Panc1 (cell line): ENCODE results near the gene ECHDC3.

Experiments used
- CTCF ChIP-seq: fragments of 450-650 bp; IDR thresholded peaks from 2 replicates; pipeline ENCODE4 v1.5.1; 2017; ENCODE audit warnings: mild to moderate bottlenecking
- POLR2AphosphoS5 ChIP-seq: IDR thresholded peaks from 2 replicates; pipeline ENCODE4 v1.6.1; 2012; ENCODE audit warnings: mild to moderate bottlenecking, low read depth, low read length, moderate library complexity
- SIN3A ChIP-seq: IDR thresholded peaks from 2 replicates; pipeline ENCODE4 v1.6.1; 2012; ENCODE audit warnings: low read depth, mild to moderate bottlenecking, low read length, moderate library complexity, borderline replicate concordance; ENCODE audit not compliant: insufficient read depth

- no peak for TF ChIP-seq CTCF
- no peak for TF ChIP-seq POLR2AphosphoS5
- no peak for TF ChIP-seq SIN3A
Observed at GRCh38 chr10:11748866-11749265, 6.7 kb downstream of the ECHDC3 start.
